Upper lobe of left lung (tissue), 6 donors: ENCODE results near the gene XAB2. TPM values are rescaled to one million over a fixed set of nuclear protein-coding genes. Genes with fewer than 3 reads are reported as not detected.

ENCODE experiments used
- ATAC-seq, 2 donors: fragments of 200-7000 bp; cut with Tn5 transposase; one replicate each; pipeline ENCODE4 v1.9.1; 2022; ENCODE audit warnings: mild to moderate bottlenecking in 2 of 2, moderate library complexity in 2 of 2; ENCODE audit not compliant: low FRiP score in 2 of 2
- DNase-seq, 2 donors: peaks; one replicate each; pipeline ENCODE4 v3.0.0-alpha.2; 2019 to 2020
- H3K27ac ChIP-seq, 4 donors: fragments of 200-600 bp; sonication (generic); one replicate each; pipeline ENCODE4 v1.5.1; 2016 to 2019
- H3K27me3 ChIP-seq, 4 donors: fragments of 200-600 bp; sonication (generic); one replicate each; pipeline ENCODE4 v1.5.1; 2017 to 2019
- H3K36me3 ChIP-seq, 4 donors: fragments of 200-600 bp; sonication (generic); one replicate each; pipeline ENCODE4 v1.5.1; 2016 to 2019
- H3K4me1 ChIP-seq, 4 donors: fragments of 200-600 bp; sonication (generic); one replicate each; pipeline ENCODE4 v1.5.1; 2018 to 2019
- H3K4me3 ChIP-seq, 4 donors: fragments of 200-600 bp; sonication (generic); one replicate each; pipeline ENCODE4 v1.5.1; 2017 to 2019; ENCODE audit warnings: mild to moderate bottlenecking in 2 of 4, moderate library complexity in 1 of 4
- H3K9me3 ChIP-seq, 4 donors: fragments of 200-600 bp; sonication (generic); one replicate each; pipeline ENCODE4 v1.5.1; 2018 to 2019
- EP300 ChIP-seq, 4 donors: sonication (generic); formaldehyde crosslinking; IDR thresholded peaks; one replicate each; pipeline ENCODE4 v1.5.1; 2017; ENCODE audit warnings: antibody characterized with exemption in 4 of 4, control low read depth in 2 of 4
- POLR2A ChIP-seq, 4 donors: fragments of 450-650 bp; IDR thresholded peaks; one replicate each; pipeline ENCODE4 v1.5.1; 2016 to 2017; ENCODE audit warnings: antibody characterized with exemption in 4 of 4, mild to moderate bottlenecking in 2 of 4
- POLR2AphosphoS5 ChIP-seq, 2 donors: sonication (generic); formaldehyde crosslinking; IDR thresholded peaks; one replicate each; pipeline ENCODE4 v1.5.1; 2017; ENCODE audit warnings: antibody characterized with exemption in 2 of 2
- WGBS, 2 donors: methylation state at CpG; one replicate each; pipeline ENCODE4 v1.1.5; 2017 to 2018; 5-methylcytosine and 5-hydroxymethylcytosine counted together
- total RNA-seq, 6 donors: library from RNA; depleted of rRNA in 4 of 6; stranded (reverse); fragments of >200 nt in 4 of 6; gene quantifications; one replicate each; pipeline versions ENCODE4 v1.1.0 to v1.2.1, GENCODE V29; 2016 to 2021
- TF ChIP-seq, protein P1 (sequence below), 6 experiments: fragments of 450-650 bp in 4 of 6; fragments of 200-600 bp in 2 of 6; sonication (generic) in 2 of 6; IDR thresholded peaks; one replicate each; pipeline ENCODE4 v1.5.1; 2016 to 2019; ENCODE audit warnings: antibody characterized with exemption in 6 of 6
- donor health status: DM: no; HTN: no; CAD: no; lungs with moderate emphysema.
- donor health status: DM: no; HTN: yes; CAD: no; lungs with severe emphysema.

Gene XAB2
- total RNA-seq, 6 donors from 2014 or later = 35.7 to 81.7 (median 51.4) TPM

DNA sequence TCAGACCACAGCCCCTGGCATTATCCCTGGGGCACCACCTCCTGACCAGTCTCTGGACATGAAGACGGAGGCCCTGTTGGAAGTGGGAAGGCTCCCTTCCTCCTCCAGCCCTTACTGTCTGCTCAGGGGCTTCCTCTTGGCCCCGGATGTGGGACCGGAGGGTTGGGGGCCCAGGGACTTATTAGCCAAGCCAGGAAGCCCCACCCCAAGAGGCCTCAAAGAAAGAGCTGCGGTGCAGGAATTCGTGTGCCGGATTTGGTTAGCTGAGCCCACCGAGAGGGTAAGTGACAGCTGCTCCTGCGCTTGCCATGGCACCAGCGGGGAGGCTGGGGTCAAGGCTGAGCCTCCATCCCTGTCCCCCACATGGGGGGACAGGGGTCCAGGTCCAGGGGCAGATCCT, 39.5 kb upstream of the XAB2 start, which contains the start of gene RETN:
Gene RETN (plus strand): TSS at position 208 of the 400 bp plus-strand sequence. CDS start 278 bp downstream, outside the sequence.
- no peak for DNase-seq
- Histone ChIP-seq H3K9me3 (no peaks in the 10 kb centered on the region), H3K4me3 (peak within 1 kb of the TSS in 2 of 4 donors; percentile 5 to 20), H3K4me1 (peaks cover 0 to 12% (median 0%) of the 10 kb centered on the region in 4 donors), H3K27ac (peak within 1 kb of the TSS in 2 of 4 donors; percentile 30 to 54), H3K27me3 (no peaks in the 10 kb centered on the region), H3K36me3 (no peaks in the 10 kb centered on the region)
- no peak for ATAC-seq
- no peak for TF ChIP-seq POLR2AphosphoS5 (IDR thresholded peaks at IDR 0.05)
- no peak for TF ChIP-seq POLR2A (IDR thresholded peaks at IDR 0.05)
- no peak for TF ChIP-seq EP300 (IDR thresholded peaks at IDR 0.05)
- TF ChIP-seq, protein P1, sequence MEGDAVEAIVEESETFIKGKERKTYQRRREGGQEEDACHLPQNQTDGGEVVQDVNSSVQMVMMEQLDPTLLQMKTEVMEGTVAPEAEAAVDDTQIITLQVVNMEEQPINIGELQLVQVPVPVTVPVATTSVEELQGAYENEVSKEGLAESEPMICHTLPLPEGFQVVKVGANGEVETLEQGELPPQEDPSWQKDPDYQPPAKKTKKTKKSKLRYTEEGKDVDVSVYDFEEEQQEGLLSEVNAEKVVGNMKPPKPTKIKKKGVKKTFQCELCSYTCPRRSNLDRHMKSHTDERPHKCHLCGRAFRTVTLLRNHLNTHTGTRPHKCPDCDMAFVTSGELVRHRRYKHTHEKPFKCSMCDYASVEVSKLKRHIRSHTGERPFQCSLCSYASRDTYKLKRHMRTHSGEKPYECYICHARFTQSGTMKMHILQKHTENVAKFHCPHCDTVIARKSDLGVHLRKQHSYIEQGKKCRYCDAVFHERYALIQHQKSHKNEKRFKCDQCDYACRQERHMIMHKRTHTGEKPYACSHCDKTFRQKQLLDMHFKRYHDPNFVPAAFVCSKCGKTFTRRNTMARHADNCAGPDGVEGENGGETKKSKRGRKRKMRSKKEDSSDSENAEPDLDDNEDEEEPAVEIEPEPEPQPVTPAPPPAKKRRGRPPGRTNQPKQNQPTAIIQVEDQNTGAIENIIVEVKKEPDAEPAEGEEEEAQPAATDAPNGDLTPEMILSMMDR (IDR thresholded peaks at IDR 0.05) = no peak
- 64 to 67% methylated on average over 1 to 9 of the region's 9 CpGs for WGBS, 2 donors

DNA sequence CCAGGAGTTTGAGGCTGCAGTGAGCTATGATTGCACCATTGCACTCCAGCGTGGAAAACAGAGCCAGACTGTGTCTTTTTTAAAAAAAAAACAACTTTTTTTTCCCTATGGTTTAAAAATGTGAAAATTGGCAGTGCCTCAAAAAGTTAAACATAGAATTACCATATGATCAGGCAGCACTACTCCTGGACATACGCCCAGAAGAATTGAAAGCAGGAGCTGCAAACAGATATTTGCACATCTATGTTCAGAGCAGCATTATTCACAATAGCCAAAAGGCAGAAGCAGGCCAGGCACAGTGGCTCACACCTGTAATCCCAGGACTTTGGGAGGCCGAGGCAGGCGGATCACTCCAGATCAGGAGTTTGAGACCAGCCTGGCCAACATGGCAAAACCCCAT, 35.7 kb upstream of the XAB2 start:
- WGBS, 2 donors = 54 to 57% methylated on average over 4 of the region's 4 CpGs

DNA sequence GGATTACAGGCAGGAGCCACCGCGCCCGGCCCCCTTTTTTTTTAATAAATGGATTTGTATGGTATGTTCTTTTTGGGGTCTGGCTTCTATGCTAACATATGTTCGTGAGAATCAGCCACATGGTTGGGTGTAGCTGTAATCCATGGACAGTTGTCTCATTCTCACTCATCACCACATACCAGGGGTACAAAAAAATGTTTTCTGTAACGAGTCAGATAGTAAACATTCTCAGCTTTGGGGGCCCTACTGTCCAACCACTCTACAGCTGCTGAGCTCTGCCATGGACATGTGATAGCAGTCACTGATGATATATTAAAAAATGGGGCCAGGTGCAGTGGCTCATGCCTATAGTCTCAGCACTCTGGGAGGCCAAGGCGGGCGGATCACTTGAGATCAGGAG, 34.4 kb upstream of the XAB2 start:
- Histone ChIP-seq H3K4me1 (peaks cover 0 to 6% (median under 1%) of the 10 kb centered on the region in 4 donors), H3K36me3 (no peaks in the 10 kb centered on the region), H3K27me3 (no peaks in the 10 kb centered on the region), H3K9me3 (no peaks in the 10 kb centered on the region), H3K27ac (no peak overlapping the region), H3K4me3 (no peak overlapping the region)
- TF ChIP-seq POLR2A (IDR thresholded peaks at IDR 0.05) (no peak), EP300 (IDR thresholded peaks at IDR 0.05) (no peak), POLR2AphosphoS5 (IDR thresholded peaks at IDR 0.05) (no peak)
- TF ChIP-seq, protein P1 (IDR thresholded peaks at IDR 0.05) = no peak
- no peak for DNase-seq
- WGBS, 2 donors = 83 to 85% methylated on average over 7 of the region's 7 CpGs
- no peak for ATAC-seq

More for the DNA sequence above, 35.7 kb upstream of the XAB2 start:
- ATAC-seq (no peak), DNase-seq (no peak)
- no peaks in the 10 kb centered on the region for H3K9me3 ChIP-seq
- TF ChIP-seq EP300 (IDR thresholded peaks at IDR 0.05) = no peak
- TF ChIP-seq POLR2AphosphoS5 (IDR thresholded peaks at IDR 0.05) = no peak
- TF ChIP-seq, protein P1 (IDR thresholded peaks at IDR 0.05) = no peak
- TF ChIP-seq POLR2A (IDR thresholded peaks at IDR 0.05) = no peak
- H3K4me1 ChIP-seq = peaks cover 0 to 11% (median 0%) of the 10 kb centered on the region in 4 donors
- H3K4me3 ChIP-seq = no peak overlapping the region
- H3K27me3 ChIP-seq = no peaks in the 10 kb centered on the region
- no peaks in the 10 kb centered on the region for H3K36me3 ChIP-seq
- H3K27ac ChIP-seq = no peak overlapping the region

DNA sequence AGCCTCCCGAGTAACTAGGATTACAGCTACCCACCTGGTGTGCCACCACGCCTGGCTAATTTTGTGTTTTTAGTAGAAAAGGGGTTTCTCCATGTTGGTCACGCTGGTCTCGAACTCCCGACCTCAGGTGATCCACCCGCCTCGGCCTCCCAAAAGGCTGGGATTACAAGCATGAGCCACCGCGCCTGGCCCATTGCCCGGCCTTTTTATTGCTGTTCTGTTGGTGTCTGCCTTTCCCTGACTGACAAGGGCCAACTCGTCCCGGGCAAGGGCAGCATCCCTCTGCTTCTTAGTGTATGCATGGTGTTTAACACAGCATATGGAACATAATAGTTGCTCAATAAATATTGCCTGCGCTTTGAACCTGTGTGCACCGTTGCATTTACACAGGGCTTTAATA, 33.3 kb upstream of the XAB2 start:
- H3K4me1 ChIP-seq = peaks cover 0 to 13% (median 7%) of the 10 kb centered on the region in 4 donors
- no peak overlapping the region for H3K27ac ChIP-seq
- DNase-seq = no peak
- H3K4me3 ChIP-seq = no peak overlapping the region
- no peaks in the 10 kb centered on the region for H3K27me3 ChIP-seq
- 87 to 92% methylated on average over 14 of the region's 14 CpGs for WGBS, 2 donors
- H3K9me3 ChIP-seq = no peaks in the 10 kb centered on the region
- ATAC-seq = no peak
- TF ChIP-seq EP300 (IDR thresholded peaks at IDR 0.05) = no peak
- TF ChIP-seq, protein P1 (IDR thresholded peaks at IDR 0.05) = no peak
- TF ChIP-seq POLR2AphosphoS5 (IDR thresholded peaks at IDR 0.05) = no peak
- TF ChIP-seq POLR2A (IDR thresholded peaks at IDR 0.05) = no peak
- H3K36me3 ChIP-seq = no peaks in the 10 kb centered on the region
